GM18909 (cell line): ENCODE measurements around the gene KDELR3.
"Not testable (repeated sequence)": the region's sequence is repeated elsewhere in the genome, so short reads cannot be mapped to it uniquely, and the experiment has no call there.

ENCODE experiments used
- ATAC-seq: cut with Tn5 transposase; IDR thresholded peaks from one replicate; pipeline ENCODE4 v1.9.1; 2021; ENCODE audit warnings: mild to moderate bottlenecking; ENCODE audit not compliant: unreplicated experiment, poor library complexity

Gene KDELR3

GRCh38 chr22:38455076-38455529, 12.8 kb upstream of the KDELR3 start, which contains the start of gene KCNJ4:
KCNJ4 (minus strand) TSS chr22:38455199; CDS start chr22:38428132, 27,067 bp downstream.
- no peak for ATAC-seq

- no peak for ATAC-seq
Measured at GRCh38 chr22:38455530-38456271, 12.2 kb upstream of the KDELR3 start.

- ATAC-seq = no peak
Measured at GRCh38 chr22:38456272-38456835, 11.5 kb upstream of the KDELR3 start.

- ATAC-seq = no peak
Measured at GRCh38 chr22:38456841-38457699, 10.8 kb upstream of the KDELR3 start.

GRCh38 chr22:38460426-38460840, 7.5 kb upstream of the KDELR3 start:
- ATAC-seq = no peak

- no peak for ATAC-seq
Measured at GRCh38 chr22:38461057-38461413, 6.9 kb upstream of the KDELR3 start.

- ATAC-seq = no peak
Measured at GRCh38 chr22:38461414-38462081, 6.3 kb upstream of the KDELR3 start.

GRCh38 chr22:38462960-38463784, 4.7 kb upstream of the KDELR3 start:
- ATAC-seq = no peak

GRCh38 chr22:38464992-38465672, 2.8 kb upstream of the KDELR3 start:
- ATAC-seq = no peak

GRCh38 chr22:38465673-38466490, 2.0 kb upstream of the KDELR3 start:
- ATAC-seq = no peak

GRCh38 chr22:38467438-38467903, 425 bp upstream of the KDELR3 start:
- no peak for ATAC-seq

GRCh38 chr22:38468443-38469305, 778 bp downstream of the KDELR3 start:
- ATAC-seq = no peak

GRCh38 chr22:38469306-38469781, 1.4 kb downstream of the KDELR3 start:
- no peak for ATAC-seq

- ATAC-seq = not testable (repeated sequence)
Measured at GRCh38 chr22:38470179-38470578, 2.3 kb downstream of the KDELR3 start.

- ATAC-seq = no peak
Measured at GRCh38 chr22:38471237-38471636, 3.3 kb downstream of the KDELR3 start.

- ATAC-seq = no peak
Measured at GRCh38 chr22:38474003-38474607, 6.2 kb downstream of the KDELR3 start.

- no peak for ATAC-seq
Measured at GRCh38 chr22:38477585-38477984, 9.7 kb downstream of the KDELR3 start.
